Measurements from ENCODE around the gene SLC7A9. TPM values are rescaled to one million over a fixed set of nuclear protein-coding genes. Genes with fewer than 3 reads are reported as not detected.
"Not testable (repeated sequence)": the region's sequence is repeated elsewhere in the genome, so short reads cannot be mapped to it uniquely, and the experiment has no call there.

The SLC7A9 gene
- total and polyA plus RNA-seq, 2 experiments from 2014 or later, result 0.19 TPM; not detected in 1

DNA sequence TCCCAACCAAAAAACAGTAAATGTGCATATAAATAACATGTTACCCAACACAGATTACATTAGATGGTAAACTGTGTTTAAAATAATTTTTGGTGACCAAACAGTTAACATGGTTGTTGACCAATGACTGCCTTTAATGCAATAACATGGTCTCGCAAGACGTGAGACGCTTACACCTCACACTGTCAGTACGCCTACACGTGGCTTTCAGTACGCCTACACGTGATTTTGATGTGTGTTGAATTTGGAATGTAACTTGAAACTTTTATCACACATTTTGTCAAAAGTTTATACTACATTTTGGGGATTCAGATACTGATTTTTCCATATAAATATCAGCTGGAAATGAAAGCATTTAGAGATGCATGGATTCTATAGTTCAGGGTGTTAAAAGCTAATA lies 32.0 kb downstream of the SLC7A9 start (continued):
- TF ChIP-seq, protein P1, sequence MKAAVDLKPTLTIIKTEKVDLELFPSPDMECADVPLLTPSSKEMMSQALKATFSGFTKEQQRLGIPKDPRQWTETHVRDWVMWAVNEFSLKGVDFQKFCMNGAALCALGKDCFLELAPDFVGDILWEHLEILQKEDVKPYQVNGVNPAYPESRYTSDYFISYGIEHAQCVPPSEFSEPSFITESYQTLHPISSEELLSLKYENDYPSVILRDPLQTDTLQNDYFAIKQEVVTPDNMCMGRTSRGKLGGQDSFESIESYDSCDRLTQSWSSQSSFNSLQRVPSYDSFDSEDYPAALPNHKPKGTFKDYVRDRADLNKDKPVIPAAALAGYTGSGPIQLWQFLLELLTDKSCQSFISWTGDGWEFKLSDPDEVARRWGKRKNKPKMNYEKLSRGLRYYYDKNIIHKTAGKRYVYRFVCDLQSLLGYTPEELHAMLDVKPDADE (IDR thresholded peaks at IDR 0.05), result no peak
- TF ChIP-seq, protein P2, sequence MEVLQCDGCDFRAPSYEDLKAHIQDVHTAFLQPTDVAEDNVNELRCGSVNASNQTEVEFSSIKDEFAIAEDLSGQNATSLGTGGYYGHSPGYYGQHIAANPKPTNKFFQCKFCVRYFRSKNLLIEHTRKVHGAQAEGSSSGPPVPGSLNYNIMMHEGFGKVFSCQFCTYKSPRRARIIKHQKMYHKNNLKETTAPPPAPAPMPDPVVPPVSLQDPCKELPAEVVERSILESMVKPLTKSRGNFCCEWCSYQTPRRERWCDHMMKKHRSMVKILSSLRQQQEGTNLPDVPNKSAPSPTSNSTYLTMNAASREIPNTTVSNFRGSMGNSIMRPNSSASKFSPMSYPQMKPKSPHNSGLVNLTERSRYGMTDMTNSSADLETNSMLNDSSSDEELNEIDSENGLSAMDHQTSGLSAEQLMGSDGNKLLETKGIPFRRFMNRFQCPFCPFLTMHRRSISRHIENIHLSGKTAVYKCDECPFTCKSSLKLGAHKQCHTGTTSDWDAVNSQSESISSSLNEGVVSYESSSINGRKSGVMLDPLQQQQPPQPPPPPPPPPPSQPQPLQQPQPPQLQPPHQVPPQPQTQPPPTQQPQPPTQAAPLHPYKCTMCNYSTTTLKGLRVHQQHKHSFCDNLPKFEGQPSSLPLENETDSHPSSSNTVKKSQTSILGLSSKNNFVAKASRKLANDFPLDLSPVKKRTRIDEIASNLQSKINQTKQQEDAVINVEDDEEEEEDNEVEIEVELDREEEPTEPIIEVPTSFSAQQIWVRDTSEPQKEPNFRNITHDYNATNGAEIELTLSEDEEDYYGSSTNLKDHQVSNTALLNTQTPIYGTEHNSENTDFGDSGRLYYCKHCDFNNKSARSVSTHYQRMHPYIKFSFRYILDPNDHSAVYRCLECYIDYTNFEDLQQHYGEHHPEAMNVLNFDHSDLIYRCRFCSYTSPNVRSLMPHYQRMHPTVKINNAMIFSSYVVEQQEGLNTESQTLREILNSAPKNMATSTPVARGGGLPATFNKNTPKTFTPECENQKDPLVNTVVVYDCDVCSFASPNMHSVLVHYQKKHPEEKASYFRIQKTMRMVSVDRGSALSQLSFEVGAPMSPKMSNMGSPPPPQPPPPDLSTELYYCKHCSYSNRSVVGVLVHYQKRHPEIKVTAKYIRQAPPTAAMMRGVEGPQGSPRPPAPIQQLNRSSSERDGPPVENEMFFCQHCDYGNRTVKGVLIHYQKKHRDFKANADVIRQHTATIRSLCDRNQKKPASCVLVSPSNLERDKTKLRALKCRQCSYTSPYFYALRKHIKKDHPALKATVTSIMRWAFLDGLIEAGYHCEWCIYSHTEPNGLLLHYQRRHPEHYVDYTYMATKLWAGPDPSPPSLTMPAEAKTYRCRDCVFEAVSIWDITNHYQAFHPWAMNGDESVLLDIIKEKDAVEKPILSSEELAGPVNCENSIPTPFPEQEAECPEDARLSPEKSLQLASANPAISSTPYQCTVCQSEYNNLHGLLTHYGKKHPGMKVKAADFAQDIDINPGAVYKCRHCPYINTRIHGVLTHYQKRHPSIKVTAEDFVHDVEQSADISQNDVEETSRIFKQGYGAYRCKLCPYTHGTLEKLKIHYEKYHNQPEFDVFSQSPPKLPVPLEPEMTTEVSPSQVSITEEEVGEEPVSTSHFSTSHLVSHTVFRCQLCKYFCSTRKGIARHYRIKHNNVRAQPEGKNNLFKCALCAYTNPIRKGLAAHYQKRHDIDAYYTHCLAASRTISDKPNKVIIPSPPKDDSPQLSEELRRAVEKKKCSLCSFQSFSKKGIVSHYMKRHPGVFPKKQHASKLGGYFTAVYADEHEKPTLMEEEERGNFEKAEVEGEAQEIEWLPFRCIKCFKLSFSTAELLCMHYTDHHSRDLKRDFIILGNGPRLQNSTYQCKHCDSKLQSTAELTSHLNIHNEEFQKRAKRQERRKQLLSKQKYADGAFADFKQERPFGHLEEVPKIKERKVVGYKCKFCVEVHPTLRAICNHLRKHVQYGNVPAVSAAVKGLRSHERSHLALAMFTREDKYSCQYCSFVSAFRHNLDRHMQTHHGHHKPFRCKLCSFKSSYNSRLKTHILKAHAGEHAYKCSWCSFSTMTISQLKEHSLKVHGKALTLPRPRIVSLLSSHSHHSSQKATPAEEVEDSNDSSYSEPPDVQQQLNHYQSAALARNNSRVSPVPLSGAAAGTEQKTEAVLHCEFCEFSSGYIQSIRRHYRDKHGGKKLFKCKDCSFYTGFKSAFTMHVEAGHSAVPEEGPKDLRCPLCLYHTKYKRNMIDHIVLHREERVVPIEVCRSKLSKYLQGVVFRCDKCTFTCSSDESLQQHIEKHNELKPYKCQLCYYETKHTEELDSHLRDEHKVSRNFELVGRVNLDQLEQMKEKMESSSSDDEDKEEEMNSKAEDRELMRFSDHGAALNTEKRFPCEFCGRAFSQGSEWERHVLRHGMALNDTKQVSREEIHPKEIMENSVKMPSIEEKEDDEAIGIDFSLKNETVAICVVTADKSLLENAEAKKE (CRISPR knock-in tag; IDR thresholded peaks at IDR 0.05), result no peak

DNA sequence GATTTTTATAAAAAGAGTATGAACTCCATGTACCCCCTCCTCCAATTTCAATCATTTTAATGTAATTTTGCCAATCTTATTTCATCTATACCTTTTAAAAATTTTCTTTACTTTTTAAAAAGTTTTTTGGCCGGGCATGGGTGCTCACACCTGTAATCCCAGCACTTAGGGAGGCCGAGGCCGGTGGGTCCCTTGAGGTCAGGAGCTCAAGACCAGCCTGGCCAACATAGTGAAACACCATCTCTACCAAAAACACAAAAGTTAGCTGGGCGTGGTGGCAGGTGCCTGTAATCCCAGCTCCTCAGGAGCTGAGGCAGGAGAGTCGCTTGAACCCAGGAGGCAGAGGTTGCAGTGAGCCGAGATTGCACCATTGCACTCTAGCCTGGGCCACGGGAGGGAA lies 36.2 kb downstream of the SLC7A9 start:
- DNase-seq (ENCODE audit: low spot score); H3K4me3 ChIP-seq; H3K4me1 Mint-ChIP-seq; H3K27ac Mint-ChIP-seq; H3K36me3 Mint-ChIP-seq (ENCODE audit: low read depth); H3K9me3 Mint-ChIP-seq; H3K27ac ChIP-seq (ENCODE audit: low read depth); H3K79me2 ChIP-seq (replicated peaks; ENCODE audit: insufficient read depth); H3K4me2 ChIP-seq; ATAC-seq; H3K4me3 Mint-ChIP-seq; H3K27me3 Mint-ChIP-seq (ENCODE audit: insufficient read depth, low read depth, poor library complexity); H3K36me3 ChIP-seq (ENCODE audit: insufficient read depth); H4K20me1 ChIP-seq (replicated peaks; ENCODE audit: insufficient read depth); H3K9me2 ChIP-seq (ENCODE audit: insufficient read depth); H2AFZ ChIP-seq; H3K4me1 ChIP-seq (ENCODE audit: insufficient read depth); H3K27me3 ChIP-seq (ENCODE audit: insufficient read depth); H3F3A ChIP-seq (replicated peaks; ENCODE audit: low read depth): not testable (repeated sequence)

GRCh38 chr19:32832825-32833224 lies 36.7 kb downstream of the SLC7A9 start:
- not testable (repeated sequence) for H3K27ac ChIP-seq (ENCODE audit: low read depth); H3K9me2 ChIP-seq (ENCODE audit: insufficient read depth); H3K4me3 Mint-ChIP-seq; H3K9me3 Mint-ChIP-seq; H3F3A ChIP-seq (replicated peaks; ENCODE audit: low read depth); DNase-seq (ENCODE audit: low spot score); H2AFZ ChIP-seq; H3K79me2 ChIP-seq (replicated peaks; ENCODE audit: insufficient read depth); H3K4me2 ChIP-seq; H3K27me3 ChIP-seq (ENCODE audit: insufficient read depth); H3K36me3 Mint-ChIP-seq (ENCODE audit: low read depth); ATAC-seq; H4K20me1 ChIP-seq (replicated peaks; ENCODE audit: insufficient read depth); H3K27me3 Mint-ChIP-seq (ENCODE audit: insufficient read depth, low read depth, poor library complexity); H3K36me3 ChIP-seq (ENCODE audit: insufficient read depth); H3K4me3 ChIP-seq; H3K27ac Mint-ChIP-seq; H3K4me1 ChIP-seq (ENCODE audit: insufficient read depth)
- peaks cover 11% of the 10 kb centered on the region for H3K4me1 Mint-ChIP-seq

- not testable (repeated sequence) for H3K4me1 ChIP-seq (ENCODE audit: insufficient read depth); ATAC-seq; H3K4me3 Mint-ChIP-seq; H3K79me2 ChIP-seq (replicated peaks; ENCODE audit: insufficient read depth); H3K27me3 Mint-ChIP-seq (ENCODE audit: insufficient read depth, low read depth, poor library complexity); H3K36me3 Mint-ChIP-seq (ENCODE audit: low read depth); H4K20me1 ChIP-seq (replicated peaks; ENCODE audit: insufficient read depth); H3K36me3 ChIP-seq (ENCODE audit: insufficient read depth); H3F3A ChIP-seq (replicated peaks; ENCODE audit: low read depth); DNase-seq (ENCODE audit: low spot score); H2AFZ ChIP-seq; H3K4me3 ChIP-seq; H3K9me2 ChIP-seq (ENCODE audit: insufficient read depth); H3K27ac ChIP-seq (ENCODE audit: low read depth); H3K9me3 Mint-ChIP-seq; H3K4me2 ChIP-seq; H3K27me3 ChIP-seq (ENCODE audit: insufficient read depth); H3K27ac Mint-ChIP-seq
- H3K4me1 Mint-ChIP-seq, result peaks cover 11% of the 10 kb centered on the region
These were observed 37.5 kb downstream of the SLC7A9 start for GRCh38 chr19:32832094-32832493.

All from GM23338 (cell line).